Effector CD8-positive, alpha-beta T cell (primary cell): ENCODE data around the gene CXCR5.

Experiments used
- DNase-seq: peaks from one replicate; lab custom pipeline; 2025; lab: John Stamatoyannopoulos, UW

CXCR5 gene

DNA sequence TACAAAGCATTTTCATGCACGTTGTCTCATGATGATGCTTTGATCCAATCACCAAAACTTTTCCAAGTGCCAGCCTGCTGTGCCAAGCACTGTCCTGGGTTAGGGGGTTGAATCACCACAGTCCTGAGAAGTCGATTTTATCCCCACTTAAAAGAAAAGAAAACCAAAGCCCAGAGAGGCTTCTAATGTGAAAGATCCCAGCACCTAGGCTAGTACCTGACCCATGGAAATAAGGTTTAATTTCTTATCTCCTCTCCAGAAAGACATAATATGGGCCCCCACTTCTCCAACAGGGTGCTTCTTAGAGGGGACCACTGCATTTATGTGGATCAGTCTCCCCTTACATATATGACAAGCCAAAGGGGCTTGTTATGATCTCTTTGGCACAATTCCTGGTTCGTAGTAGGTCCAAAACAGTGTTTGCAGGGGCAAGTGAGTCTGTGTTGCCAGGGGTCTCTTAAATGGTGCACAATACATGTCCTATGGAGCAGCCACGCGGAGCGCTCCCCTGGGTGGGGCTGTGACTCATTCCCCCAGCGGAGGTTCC, 43.9 kb downstream of the CXCR5 start:
- no peak for DNase-seq

DNA sequence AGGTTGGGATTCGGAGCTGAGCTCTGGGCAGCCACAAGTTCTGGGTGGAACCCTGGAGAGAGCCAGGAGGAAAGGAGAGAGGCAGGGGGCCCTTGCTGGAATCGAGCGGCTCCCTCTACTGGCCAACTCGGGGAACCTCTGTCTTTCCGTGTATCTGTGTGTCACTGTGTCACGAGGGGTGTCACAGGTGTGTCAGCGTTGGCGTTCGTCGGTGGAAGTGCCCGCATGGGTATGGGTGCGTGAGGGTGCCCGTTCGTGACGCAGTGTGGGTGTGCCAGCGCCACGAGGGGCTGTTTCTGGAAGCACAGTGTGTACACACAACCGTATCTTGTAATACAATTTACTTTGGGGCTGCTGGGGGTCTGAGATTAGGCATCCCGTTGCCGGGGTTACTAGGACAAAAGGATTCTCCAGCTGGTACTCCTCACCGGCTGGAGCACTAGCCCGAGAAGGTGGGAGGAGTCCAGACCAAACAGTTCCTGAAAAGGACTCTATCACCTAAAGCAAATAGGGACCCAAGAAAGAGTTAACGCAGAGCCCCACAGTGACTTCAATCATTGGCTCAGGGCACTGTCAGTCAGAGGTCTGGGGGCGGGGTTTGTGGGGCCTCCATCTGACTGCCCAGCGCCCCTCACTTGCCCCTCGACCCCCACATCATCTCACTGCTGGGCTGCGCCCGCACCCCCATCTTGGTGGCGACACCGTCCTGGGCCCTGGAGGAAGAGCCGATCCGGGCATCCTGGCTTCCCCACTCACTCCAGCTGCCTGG, 44.6 kb downstream of the CXCR5 start:
- peak; percentile 91 for DNase-seq

- peak; percentile 57 for DNase-seq
Measured at GRCh38 chr11:118928870-118929500, 45.3 kb downstream of the CXCR5 start.

DNA sequence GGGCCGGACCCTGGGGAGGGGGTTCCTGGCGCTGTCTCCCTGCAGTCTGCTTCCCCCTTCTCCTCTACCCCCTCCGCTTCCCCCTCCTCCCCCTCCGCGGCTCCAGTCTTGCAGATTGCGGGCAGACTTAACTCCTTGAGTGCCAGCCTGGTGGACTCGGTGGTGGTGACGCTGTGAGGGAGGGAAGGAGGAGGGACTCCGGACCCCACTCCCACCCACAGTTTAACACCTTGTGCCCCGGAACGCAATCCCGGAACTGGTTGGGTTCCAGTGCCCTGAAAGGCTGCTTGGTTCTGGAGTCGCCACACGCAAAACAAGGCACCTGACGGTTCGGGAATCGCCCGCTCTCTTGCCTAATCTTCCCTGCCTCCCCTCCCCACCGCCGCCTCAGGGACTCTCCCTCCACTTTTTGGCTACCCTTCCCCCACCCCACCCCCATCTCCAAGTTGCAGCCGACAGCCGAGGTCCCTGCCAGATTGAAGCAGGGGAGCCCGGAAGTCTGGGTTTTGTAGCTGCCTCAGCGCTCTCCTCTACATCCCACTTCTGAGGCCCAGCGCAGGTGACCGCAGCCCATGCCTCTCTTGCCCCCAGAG, 45.9 kb downstream of the CXCR5 start:
- peak; percentile 75 for DNase-seq

DNA sequence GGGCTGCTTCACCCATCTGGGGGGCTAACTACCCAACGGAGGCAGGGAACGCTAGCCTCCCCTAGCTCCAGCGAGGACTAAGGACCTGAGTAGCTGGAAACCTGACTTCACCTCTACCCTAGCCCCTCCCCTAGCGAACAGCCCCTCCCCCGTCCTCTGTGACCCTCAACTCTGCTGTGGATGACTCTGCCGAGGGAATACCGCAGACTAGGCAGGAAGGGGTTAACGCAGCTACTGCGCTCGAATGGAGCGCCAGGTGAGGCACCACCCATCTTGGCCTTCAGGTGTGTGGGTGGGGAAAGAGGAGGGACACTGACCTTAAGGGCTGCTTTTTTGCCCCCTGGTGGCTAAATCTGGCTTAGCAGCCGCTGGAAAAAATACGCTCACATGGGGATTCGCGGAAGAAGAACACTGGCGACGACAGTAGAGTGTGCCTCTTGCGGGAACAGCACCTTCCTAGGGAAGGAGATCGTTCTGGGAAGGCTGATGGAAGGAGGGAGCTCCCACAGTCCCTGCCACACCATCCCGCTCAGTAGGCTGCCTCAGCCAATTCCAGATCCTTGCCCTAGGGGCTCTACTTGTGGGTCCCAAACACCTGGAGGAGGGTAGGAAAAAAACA, 46.5 kb downstream of the CXCR5 start:
- DNase-seq, result peak; percentile 86

DNA sequence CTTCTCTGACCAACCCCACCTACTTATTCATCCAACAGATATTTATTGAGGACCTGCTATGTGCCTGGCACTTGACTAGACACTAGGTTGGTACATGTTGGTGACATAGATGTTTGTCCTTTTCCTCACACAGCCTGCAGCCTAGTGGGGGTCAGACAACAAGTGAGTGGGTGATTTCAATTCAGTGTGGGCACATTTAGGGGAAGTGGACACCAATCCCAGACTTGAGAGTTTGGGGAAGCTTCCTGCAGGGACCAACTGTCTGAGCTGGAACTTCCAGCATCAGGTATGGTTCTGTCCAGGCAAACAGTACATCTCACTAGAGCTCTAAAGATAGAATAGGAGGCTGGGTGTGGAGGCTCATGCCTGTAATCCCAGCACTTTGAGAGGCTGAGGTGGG, 47.9 kb downstream of the CXCR5 start:
- DNase-seq, result no peak

- no peak for DNase-seq
Measured at GRCh38 chr11:118933486-118933885, 49.8 kb downstream of the CXCR5 start.

DNA sequence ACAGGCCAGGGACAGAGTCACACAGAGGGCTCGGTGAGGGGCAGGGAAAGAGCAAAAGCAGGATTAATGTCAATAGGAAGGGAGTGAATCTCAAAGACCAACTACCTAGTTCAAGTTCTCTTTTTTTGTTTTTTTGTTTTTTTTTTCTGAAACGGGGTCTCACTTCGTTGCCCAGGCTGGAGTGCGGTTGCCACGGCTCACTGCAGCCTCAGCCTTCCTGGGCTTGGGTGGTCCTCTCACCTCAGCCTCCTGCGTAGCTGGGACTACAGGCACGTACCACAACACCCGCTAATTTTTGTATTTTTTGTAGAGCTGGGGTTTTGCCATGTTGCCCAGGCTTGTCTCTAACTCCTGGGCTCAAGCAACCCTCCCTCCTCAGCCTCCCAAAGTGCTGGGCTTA, 51.7 kb downstream of the CXCR5 start:
- DNase-seq, result no peak

DNA sequence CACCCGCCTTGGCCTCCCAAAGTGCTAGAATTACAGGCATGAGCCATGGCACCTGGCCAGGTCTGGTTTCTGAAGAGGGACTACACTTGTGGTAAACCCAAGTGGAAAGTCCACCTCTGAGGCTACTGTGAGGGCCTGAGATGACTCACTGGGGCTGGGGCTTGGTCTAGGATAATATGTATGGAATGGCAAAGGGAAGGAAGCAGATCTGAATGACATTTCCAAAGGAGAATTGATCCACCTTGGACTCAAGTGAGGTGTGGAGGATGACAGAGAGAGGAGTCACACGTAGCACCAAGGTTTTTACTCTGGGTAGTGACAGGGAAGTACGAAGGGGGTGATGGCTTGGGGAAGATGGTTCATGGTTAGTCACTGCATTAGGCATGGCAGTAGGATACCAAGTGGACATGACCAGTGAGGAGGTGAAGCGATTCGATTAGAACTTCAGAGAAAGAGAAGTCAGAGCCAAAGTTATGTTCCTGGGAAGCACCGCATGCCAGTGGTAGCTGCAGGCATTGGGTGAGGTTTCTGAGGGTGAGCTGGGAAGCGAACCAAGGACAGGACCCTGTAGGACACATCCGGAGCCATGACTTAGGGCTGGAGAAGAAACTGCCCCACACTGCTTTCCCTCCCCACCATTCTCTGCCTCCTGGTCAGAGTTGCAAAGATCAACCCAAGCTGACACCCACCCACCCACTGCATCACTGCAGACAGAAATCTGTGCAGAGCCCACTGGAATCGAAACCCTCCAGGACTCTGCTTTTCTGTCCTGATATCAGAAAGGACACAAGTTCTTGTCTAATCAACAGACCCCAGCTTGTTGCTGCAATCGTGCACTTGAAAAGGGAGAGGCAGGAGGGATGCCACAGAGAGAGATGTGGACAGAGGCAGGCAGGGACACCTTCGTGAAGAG, 55.1 kb downstream of the CXCR5 start:
- DNase-seq, result no peak

GRCh38 chr11:118939404-118939915, 55.8 kb downstream of the CXCR5 start:
- DNase-seq, result no peak

GRCh38 chr11:118939953-118940598, 56.4 kb downstream of the CXCR5 start:
- DNase-seq, result peak; percentile 39

- DNase-seq, result no peak
Measured at GRCh38 chr11:118947091-118947490, 63.4 kb downstream of the CXCR5 start.
